Stimulated activated CD4-positive, alpha-beta T cell treated with anti-CD3 and anti-CD28 coated beads, Interleukin-12 subunit alpha, Interleukin-12 subunit beta, amount 100 ng/mL, for 24 hours (primary cell): ENCODE measurements around the gene MSH5.

ENCODE experiments used
- DNase-seq, 2 experiments: peaks; one replicate each; pipeline ENCODE4 v3.0.0-alpha.2; 2020; ENCODE audit warnings: low read depth in 2 of 2

The MSH5 gene

GRCh38 chr6:31760790-31761189, 21.0 kb downstream of the MSH5 start:
- no peak for DNase-seq

- DNase-seq: no peak
Observed at GRCh38 chr6:31761343-31761742, 21.5 kb downstream of the MSH5 start.

DNA sequence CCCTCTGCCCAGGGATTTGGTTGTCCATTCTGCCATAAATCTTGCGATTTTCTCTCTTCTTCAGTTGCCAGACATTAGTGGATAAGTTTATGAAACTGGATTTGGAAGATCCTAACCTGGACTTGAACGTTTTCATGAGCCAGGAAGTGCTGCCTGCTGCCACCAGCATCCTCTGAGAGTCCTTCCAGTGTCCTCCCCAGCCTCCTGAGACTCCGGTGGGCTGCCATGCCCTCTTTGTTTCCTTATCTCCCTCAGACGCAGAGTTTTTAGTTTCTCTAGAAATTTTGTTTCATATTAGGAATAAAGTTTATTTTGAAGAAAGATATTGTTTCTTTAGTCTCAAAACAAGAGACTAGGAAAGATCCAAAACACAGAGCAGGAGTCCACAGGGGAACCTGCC, 22.6 kb downstream of the MSH5 start, which contains the start of gene SAPCD1:
Gene SAPCD1, plus strand, starts transcription at position 301 of the 400 bp plus-strand sequence. CDS start 399 bp downstream, outside the sequence.
- no peak for DNase-seq

- DNase-seq: no peak
Observed at GRCh38 chr6:31762878-31763618, 23.2 kb downstream of the MSH5 start.

DNA sequence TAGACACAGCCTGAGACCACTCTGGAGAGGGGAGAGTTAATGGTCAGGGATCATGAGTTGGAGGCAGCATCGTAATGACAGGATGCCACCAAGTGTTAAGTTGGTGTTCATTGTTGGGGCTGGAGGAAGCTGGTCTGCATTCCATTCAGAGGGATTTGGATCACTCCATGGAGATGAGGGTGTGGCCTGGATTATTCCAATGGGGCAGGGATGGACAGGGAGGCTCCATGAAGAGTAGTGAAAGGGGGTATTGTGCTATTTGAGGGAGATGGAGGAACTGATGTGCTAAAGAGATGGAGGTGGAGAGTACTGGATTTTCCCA, 23.8 kb downstream of the MSH5 start:
- DNase-seq: no peak

- no peak for DNase-seq
Observed at GRCh38 chr6:31764198-31764597, 24.4 kb downstream of the MSH5 start.

DNA sequence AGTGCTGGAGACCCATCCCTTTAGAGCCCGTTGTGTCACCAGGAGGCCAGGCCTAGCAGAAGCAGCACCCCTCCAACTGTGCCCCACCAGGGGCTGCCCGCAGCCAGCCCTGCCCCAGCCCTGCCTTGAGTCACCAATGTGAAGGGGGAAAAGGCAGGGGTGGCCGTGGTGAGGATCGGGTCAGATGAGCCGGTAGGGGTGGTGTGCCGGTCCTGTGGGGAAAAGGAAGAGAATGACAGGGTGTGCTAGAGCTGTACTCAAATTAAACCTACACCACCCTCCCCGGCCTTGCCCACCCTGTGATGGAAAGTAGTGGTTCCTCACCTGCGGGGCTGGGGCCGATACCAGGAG, 25.7 kb downstream of the MSH5 start:
- DNase-seq: no peak

GRCh38 chr6:31765910-31766794, 26.3 kb downstream of the MSH5 start:
- DNase-seq: no peak

GRCh38 chr6:31767096-31767645, 27.4 kb downstream of the MSH5 start:
- DNase-seq: no peak

DNA sequence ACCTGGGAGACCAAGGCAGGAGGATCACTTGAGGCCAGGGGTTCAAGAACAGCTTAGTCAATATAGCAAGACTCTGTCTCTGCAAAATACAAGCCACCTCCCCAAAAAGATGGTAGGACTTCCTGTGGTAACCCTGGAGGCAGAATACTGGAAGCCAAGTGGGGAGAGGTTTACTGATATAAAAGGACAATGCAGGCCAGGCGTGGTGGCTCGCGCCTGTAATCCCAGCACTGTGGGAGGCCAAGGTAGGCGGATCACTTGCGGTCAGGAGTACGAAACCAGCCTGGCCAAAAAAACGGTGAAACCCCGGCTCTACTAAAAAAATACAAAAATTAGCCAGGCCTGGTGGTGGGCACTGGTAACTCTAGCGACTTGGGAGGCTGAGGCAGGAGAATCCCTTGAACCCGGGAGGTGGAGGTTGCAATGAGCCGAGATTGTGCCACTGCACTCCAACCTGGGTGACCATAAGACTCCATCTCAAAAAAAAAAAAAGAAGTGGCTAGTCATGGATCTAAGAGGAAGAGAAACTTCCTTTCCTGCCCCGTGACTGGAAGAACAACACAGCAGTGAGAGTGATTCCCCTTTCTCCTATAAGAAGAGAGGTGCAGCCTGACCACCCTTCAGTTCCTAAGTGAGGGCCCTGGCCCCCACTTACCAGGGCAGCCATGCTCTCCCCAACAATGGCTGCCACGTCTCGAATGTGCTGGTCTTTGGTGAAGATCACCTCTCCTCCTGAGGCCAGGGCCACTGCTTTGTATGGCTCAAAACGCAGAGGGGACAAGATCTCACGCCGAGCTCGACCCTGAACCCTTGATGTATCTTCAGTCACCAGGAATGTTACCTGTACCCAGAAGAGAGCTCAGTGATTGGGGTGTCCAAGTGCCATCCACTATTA, 28.8 kb downstream of the MSH5 start:
- no peak for DNase-seq

GRCh38 chr6:31769684-31770371, 30.0 kb downstream of the MSH5 start:
- DNase-seq: peak; percentile 61 to 73

DNA sequence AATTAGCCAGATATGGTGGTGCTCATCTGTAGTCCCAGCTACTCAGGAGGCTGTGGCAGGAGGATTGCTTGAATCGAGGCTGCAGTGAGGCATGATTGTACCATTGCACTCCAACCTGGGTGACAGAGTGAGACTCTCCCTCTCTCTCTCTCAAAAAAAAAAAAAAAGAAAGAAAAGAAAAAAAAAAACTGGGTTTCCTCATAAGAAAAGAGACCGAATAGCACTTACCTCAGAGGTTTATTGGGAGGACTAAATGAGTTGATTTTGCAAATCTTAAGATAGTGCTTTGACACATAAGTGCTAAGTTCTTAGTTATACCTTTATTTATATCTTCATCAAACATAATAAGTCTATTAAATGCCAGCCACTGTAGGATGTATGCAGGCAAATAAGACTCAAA, 31.1 kb downstream of the MSH5 start:
- no peak for DNase-seq

DNA sequence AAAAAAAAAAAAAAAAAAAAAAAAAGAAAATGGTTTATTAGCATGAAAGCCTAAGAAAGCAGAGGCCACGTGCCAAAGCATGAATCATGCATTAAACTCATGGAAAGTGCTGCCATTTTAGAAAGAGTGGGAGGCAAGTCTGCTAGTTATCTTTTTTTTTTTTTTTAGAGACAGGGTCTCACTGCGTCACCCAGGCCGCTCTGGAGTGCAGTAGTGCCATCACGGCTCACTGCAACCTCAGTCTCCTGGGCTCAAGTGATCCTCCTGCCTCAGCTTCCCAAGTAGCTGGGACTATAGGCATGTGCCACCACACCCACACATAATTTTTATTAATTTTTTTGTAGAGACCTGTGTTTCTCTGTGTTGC, 32.2 kb downstream of the MSH5 start:
- DNase-seq: no peak

GRCh38 chr6:31775184-31775583, 35.4 kb downstream of the MSH5 start:
- DNase-seq: no peak

DNA sequence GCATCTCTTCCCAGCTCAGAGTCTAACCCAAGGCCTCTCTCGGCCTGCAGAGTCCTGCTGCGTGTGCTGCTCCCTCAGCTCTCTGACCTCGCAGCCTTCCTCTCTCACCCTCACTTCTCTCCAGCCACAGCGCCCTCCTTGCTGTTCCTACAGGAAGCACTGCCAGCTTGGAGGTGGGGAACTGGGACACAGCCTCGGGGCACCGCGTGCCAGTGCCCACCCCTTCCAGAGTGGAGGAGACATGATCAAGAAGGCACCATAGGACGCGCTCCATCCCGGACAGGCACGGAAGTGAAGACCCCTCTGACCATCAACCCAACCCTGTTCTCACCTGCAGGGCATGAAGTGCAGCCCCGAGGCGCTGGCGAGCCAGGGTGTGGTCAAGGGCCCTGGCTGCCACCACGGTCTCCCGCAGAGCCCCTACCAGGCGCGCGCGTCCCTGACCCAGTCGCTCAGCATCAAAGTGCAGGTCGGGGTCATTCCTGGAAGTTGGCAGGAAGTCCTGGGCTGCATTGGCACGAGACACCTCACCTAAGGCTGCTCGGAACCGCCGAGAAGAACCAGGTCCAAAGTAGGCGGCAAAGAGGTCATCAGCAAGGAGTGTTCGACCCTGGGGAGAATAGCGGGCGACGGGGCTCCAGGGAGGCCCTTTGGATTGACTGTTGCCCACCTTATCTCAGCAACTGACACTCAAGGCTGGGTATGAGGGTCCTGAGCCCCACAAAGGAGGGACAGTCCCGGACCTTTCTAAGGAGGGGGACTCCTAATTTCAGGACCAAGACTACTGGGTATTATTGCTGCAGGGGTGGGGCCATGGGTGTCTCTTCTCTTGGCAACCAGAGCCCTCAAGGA, 36.1 kb downstream of the MSH5 start:
- DNase-seq: no peak

GRCh38 chr6:31776485-31776988, 36.7 kb downstream of the MSH5 start:
- peak in 1 of 2 experiments; percentile 11 for DNase-seq

GRCh38 chr6:31776989-31777666, 37.3 kb downstream of the MSH5 start, which contains the start of gene VWA7:
Gene VWA7 (minus strand): TSS chr6:31777328. CDS start chr6:31776779, 549 bp downstream.
- DNase-seq: peak; percentile 51 to 73

DNA sequence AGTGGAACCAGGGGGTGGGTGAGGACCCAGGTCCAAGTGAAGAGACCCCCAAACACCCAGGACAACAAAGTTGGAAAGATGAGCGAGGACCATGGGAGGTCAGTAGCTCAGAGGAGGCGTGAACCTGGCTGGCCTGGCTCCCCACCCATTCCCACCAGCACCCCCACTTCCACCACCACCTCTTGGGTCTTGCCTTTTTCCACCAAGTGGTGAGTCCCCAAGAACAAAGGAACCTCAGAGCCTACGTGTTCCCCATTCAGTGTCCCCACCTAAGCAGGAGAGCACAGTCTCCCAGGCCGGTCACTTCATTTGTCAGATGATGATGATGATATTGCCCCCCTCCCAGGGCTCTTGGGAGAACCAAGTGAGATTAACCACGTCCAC, 37.9 kb downstream of the MSH5 start:
- DNase-seq: no peak

DNA sequence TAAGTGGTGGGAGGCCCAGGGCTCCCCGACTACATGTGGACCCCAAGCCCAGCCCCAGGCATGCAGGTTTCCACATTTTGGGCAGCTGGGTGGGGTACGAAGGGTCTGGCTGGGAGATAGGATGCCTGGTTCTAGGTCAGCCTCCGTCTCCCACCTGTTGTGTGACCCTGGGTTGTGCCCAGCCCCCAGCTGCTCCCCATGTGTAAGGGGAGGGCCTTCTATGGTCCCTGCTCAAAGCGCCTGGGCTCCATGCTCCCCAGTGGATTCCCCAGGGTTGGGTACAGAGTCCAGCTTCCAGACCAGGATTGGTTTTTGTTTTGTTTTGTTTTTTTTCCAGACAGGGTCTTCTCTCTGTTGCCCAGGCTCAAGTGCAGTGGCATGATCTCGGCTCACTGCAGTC, 38.4 kb downstream of the MSH5 start:
- no peak for DNase-seq
